ENCODE measurements around the gene WDR37.

WDR37 gene

GRCh38 chr10:1172256-1172984 lies 116.2 kb downstream of the WDR37 start:
- DNase-seq: no peak

- DNase-seq: no peak
Measured at GRCh38 chr10:1173091-1173490, 116.9 kb downstream of the WDR37 start.

- DNase-seq: no peak
Measured at GRCh38 chr10:1174022-1174421, 117.8 kb downstream of the WDR37 start.

- DNase-seq: no peak
Measured at GRCh38 chr10:1175956-1176565, 119.9 kb downstream of the WDR37 start.

- no peak for DNase-seq
Measured at GRCh38 chr10:1177936-1178335, 121.8 kb downstream of the WDR37 start.

GRCh38 chr10:1178506-1178905 lies 122.3 kb downstream of the WDR37 start:
- DNase-seq: no peak

GRCh38 chr10:1179346-1180070 lies 123.3 kb downstream of the WDR37 start:
- DNase-seq: no peak

- no peak for DNase-seq
Measured at GRCh38 chr10:1180071-1180730, 124.0 kb downstream of the WDR37 start.

- DNase-seq: no peak
Measured at GRCh38 chr10:1180836-1181235, 124.7 kb downstream of the WDR37 start.
